ENCODE data around the gene KLHL20. TPM values are rescaled to one million over a fixed set of nuclear protein-coding genes. Genes with fewer than 3 reads are reported as not detected.
"Not testable (repeated sequence)": the region's sequence is repeated elsewhere in the genome, so short reads cannot be mapped to it uniquely, and the experiment has no call there.

KLHL20 gene, protein sequence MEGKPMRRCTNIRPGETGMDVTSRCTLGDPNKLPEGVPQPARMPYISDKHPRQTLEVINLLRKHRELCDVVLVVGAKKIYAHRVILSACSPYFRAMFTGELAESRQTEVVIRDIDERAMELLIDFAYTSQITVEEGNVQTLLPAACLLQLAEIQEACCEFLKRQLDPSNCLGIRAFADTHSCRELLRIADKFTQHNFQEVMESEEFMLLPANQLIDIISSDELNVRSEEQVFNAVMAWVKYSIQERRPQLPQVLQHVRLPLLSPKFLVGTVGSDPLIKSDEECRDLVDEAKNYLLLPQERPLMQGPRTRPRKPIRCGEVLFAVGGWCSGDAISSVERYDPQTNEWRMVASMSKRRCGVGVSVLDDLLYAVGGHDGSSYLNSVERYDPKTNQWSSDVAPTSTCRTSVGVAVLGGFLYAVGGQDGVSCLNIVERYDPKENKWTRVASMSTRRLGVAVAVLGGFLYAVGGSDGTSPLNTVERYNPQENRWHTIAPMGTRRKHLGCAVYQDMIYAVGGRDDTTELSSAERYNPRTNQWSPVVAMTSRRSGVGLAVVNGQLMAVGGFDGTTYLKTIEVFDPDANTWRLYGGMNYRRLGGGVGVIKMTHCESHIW
- total RNA-seq (10 to 100 TPM; 17.5 to 22.0 (median 21.6) TPM), polyA plus RNA-seq (7.3 TPM)
- long read RNA-seq, donor 1, transcript KLHL20-201 (12 exons, 3,421 nt): major isoform, 27 of 45 reads
- long read RNA-seq, donor 1, partial matches to known transcripts: 2 of 45 reads
- long read RNA-seq, donor 1, other reads (novel, unspliced or antisense): 16 of 45 reads
- long read RNA-seq, donor 2, transcript KLHL20-201 (12 exons, 3,421 nt): major isoform, 10 of 20 reads
- long read RNA-seq, donor 2, partial matches to known transcripts: 0 of 20 reads
- long read RNA-seq, donor 2, other reads (novel, unspliced or antisense): 10 of 20 reads
- long read RNA-seq, donor 3, transcript KLHL20-201 (12 exons, 3,421 nt): major isoform, 47 of 74 reads
- long read RNA-seq, donor 3, partial matches to known transcripts: 8 of 74 reads
- long read RNA-seq, donor 3, other reads (novel, unspliced or antisense): 19 of 74 reads
- long read RNA-seq, donor 4, transcript KLHL20-201 (12 exons, 3,421 nt): major isoform, 15 of 21 reads
- long read RNA-seq, donor 4, partial matches to known transcripts: 1 of 21 reads
- long read RNA-seq, donor 4, other reads (novel, unspliced or antisense): 5 of 21 reads

DNA sequence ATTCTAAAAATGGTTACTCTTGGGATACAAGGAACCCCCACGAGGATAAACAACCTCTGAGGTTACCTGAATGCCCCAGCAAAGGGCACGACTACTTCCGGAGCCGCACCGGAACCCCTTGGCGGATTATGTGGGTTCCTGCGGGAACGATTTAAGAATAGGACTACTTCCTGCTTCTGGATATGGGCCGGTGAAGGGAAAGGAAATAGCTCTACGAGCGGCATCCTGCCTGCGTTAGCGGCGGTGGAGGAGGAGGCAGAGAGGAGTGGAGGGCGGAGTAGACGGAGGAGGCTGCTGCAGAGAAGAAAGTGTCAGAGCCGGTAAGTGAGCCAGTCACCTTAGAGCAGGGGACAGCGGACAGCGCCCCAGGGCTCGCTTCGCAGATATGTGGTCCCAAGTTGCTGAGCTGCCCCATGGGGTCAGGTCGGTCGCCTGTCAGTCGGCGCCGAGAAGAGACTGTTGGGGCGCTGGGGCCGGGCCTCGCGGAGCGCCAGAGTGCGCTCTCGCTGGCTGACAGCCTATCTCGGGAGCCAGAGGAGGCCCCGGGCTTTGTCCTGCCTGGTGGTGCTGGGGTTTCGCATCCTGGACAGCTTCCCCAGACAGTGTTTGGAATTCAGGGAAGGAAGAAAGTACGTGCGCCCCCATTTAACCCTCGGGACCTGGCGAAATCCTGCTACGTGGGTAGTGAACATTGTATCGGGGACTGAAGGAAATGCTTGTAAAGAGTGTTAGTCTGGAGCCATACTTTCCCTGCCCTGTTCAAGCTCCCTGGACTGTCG lies at the start of gene KLHL20:
KLHL20 (plus strand) TSS at position 223 of the 779 bp plus-strand sequence. CDS start 1,063 bp downstream, outside the sequence.
- under 1% methylated on average over 43 of the region's 43 CpGs for WGBS
- Histone ChIP-seq H3K27me3 (ENCODE audit: control insufficient read depth, insufficient read depth) (no peaks in the 10 kb centered on the region), H3K27ac (ENCODE audit: low read length) (peak within 1 kb of the TSS; percentile 80), H3K4me1 (ENCODE audit: control insufficient read depth, insufficient read depth, low read length) (peaks cover 2% of the 10 kb centered on the region), H3K4me3 (ENCODE audit: low read length) (peak within 1 kb of the TSS; percentile 86), H3K9me3 (ENCODE audit: control insufficient read depth, low read length) (no peaks in the 10 kb centered on the region)
- DNase-seq: peak; percentile 78 to 90 (median 89)
- intact Hi-C loops (cut with DNase I): loop anchor here in 2 of 4 donors (10.0 kb wide), 2 partner anchors 240 to 290 kb away; partner anchors contain the start of gene PRDX6 (in 1 of the 2)
- peak; percentile 98 to 99 for ATAC-seq

GRCh38 chr1:173666646-173667045 lies 48.1 kb upstream of the KLHL20 start:
- 94% methylated on average over 3 of the region's 3 CpGs for WGBS
- H3K4me1 ChIP-seq (ENCODE audit: control insufficient read depth, insufficient read depth, low read length): no peaks in the 10 kb centered on the region
- no peaks in the 10 kb centered on the region for H3K9me3 ChIP-seq (ENCODE audit: control insufficient read depth, low read length)
- ATAC-seq (no peak), DNase-seq (no peak)
- H3K27ac ChIP-seq (ENCODE audit: low read length): no peak overlapping the region
- no peak overlapping the region for H3K4me3 ChIP-seq (ENCODE audit: low read length)
- intact Hi-C loops (cut with DNase I): no loop called here
- no peaks in the 10 kb centered on the region for H3K27me3 ChIP-seq (ENCODE audit: control insufficient read depth, insufficient read depth)

- Histone ChIP-seq H3K27me3 (ENCODE audit: control insufficient read depth, insufficient read depth) (no peaks in the 10 kb centered on the region), H3K9me3 (ENCODE audit: control insufficient read depth, low read length) (no peaks in the 10 kb centered on the region), H3K27ac (ENCODE audit: low read length) (no peak within 1 kb of the TSS), H3K4me1 (ENCODE audit: control insufficient read depth, insufficient read depth, low read length) (no peaks in the 10 kb centered on the region), H3K4me3 (ENCODE audit: low read length) (peak within 1 kb of the TSS; percentile 38)
- intact Hi-C loops (cut with DNase I): no loop called here
- DNase-seq: peak; percentile 77 to 87 (median 86)
- WGBS: 2% methylated on average over 33 of the region's 33 CpGs
- peak; percentile 89 to 96 for ATAC-seq
These were observed 45.3 kb upstream of the KLHL20 start, which contains the start of gene ANKRD45 for GRCh38 chr1:173669491-173669941. TSS of gene ANKRD45 (minus strand) at chr1:173669851. CDS start at chr1:173659418, 10,433 bp downstream.

DNA sequence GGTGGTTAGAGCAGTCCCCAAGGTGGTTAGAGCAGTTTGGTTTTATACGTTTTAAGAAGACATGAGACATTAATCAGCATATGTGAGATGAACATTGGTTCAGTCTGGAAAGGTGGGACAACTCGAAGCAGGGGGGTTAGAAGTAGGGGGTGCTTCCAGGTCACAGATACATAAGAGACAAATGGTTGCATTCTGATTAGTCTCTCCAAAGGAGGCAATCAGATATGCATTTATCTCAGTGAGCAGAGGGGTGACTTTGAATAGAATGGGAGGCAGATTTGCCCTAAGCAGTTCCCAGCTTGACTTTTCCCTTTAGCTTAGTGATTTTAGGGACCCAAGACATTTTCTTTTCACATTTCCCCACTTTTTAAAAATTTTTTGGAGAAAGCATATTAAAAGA lies 40.3 kb upstream of the KLHL20 start:
- ATAC-seq; H3K4me1 ChIP-seq (ENCODE audit: control insufficient read depth, insufficient read depth, low read length); H3K27me3 ChIP-seq (ENCODE audit: control insufficient read depth, insufficient read depth); intact Hi-C loops (cut with DNase I); H3K4me3 ChIP-seq (ENCODE audit: low read length); DNase-seq; H3K27ac ChIP-seq (ENCODE audit: low read length); H3K9me3 ChIP-seq (ENCODE audit: control insufficient read depth, low read length): not testable (repeated sequence)
- WGBS: 82% methylated on average over 2 of the region's 2 CpGs

DNA sequence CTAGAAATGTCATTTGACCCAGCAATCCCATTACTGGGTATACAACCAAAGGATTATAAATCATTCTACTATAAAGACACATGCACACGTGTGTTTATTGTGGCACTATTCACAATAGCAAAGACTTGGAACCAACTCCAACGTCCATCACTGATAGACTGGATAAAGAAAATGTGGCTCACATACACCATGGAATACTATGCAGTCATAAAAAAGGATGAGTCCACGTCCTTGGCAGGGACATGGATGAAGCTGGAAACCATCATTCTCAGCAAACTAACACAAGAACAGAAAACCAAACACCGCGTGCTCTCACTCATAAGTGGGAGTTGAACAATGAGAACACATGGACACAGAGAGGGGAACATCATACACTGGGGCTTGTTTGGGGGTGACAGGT lies 34.6 kb upstream of the KLHL20 start:
- 90% methylated on average over 5 of the region's 5 CpGs for WGBS
- not testable (repeated sequence) for ATAC-seq

GRCh38 chr1:173682184-173682583 lies 32.6 kb upstream of the KLHL20 start:
- no peak for DNase-seq
- Histone ChIP-seq H3K9me3 (ENCODE audit: control insufficient read depth, low read length) (no peaks in the 10 kb centered on the region), H3K27ac (ENCODE audit: low read length) (no peak overlapping the region), H3K4me3 (ENCODE audit: low read length) (no peak overlapping the region), H3K27me3 (ENCODE audit: control insufficient read depth, insufficient read depth) (no peaks in the 10 kb centered on the region), H3K4me1 (ENCODE audit: control insufficient read depth, insufficient read depth, low read length) (no peaks in the 10 kb centered on the region)
- intact Hi-C loops (cut with DNase I): no loop called here
- no peak for ATAC-seq

More for the DNA sequence above, 34.6 kb upstream of the KLHL20 start:
- H3K4me1 ChIP-seq (ENCODE audit: control insufficient read depth, insufficient read depth, low read length); intact Hi-C loops (cut with DNase I); H3K9me3 ChIP-seq (ENCODE audit: control insufficient read depth, low read length); DNase-seq; H3K27ac ChIP-seq (ENCODE audit: low read length); H3K4me3 ChIP-seq (ENCODE audit: low read length); H3K27me3 ChIP-seq (ENCODE audit: control insufficient read depth, insufficient read depth): not testable (repeated sequence)

- intact Hi-C loops (cut with DNase I); H3K27ac ChIP-seq (ENCODE audit: low read length); H3K9me3 ChIP-seq (ENCODE audit: control insufficient read depth, low read length); H3K4me1 ChIP-seq (ENCODE audit: control insufficient read depth, insufficient read depth, low read length); ATAC-seq; H3K4me3 ChIP-seq (ENCODE audit: low read length); H3K27me3 ChIP-seq (ENCODE audit: control insufficient read depth, insufficient read depth); DNase-seq: not testable (repeated sequence)
- WGBS: 84% methylated on average over 4 of the region's 4 CpGs
These were observed 30.9 kb upstream of the KLHL20 start for GRCh38 chr1:173683838-173684237.

DNA sequence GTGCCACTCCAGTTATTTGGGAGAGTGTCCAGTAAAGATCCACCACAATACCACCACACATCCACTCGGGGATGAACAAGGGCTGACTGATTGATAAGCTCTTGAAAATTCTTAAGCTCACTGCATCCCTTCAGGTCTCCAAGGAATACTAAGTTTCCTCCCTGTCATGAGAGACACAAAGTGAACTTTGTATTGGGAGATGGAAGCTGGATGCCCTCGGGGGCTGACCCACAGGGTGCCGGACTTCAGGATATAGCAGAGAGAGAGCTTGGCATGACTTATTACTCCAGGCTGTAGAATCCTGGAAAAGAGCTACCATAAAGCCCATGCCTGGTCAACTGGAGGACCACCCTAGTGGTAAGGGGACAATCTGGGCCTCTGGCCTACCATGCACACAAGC lies 29.7 kb upstream of the KLHL20 start:
- 75% methylated on average over 3 of the region's 3 CpGs for WGBS
- H3K4me3 ChIP-seq (ENCODE audit: low read length); H3K27ac ChIP-seq (ENCODE audit: low read length): not testable (repeated sequence)

DNA sequence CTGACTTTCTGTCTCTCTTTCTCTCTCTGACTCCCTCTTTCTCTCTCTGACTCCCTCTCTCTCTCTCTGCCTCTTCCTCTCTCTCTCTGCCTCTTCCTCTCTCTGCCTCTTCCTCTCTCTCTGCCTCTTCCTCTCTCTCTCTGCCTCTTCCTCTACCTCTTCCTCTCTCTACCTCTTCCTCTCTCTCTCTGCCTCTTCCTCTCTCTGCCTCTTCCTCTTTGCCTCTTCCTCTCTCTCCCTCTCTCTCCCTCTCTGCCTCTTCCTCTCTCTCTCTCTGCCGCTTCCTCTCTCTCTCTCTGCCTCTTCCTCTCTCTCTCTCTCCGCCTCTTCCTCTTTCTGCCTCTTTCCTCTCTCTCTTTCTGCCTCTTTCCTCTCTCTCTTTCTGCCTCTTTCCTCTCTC lies 26.5 kb upstream of the KLHL20 start:
- 82% methylated on average over 2 of the region's 2 CpGs for WGBS
- Histone ChIP-seq H3K4me1 (ENCODE audit: control insufficient read depth, insufficient read depth, low read length) (no peaks in the 10 kb centered on the region), H3K4me3 (ENCODE audit: low read length) (no peak overlapping the region), H3K27ac (ENCODE audit: low read length) (no peak overlapping the region), H3K27me3 (ENCODE audit: control insufficient read depth, insufficient read depth) (no peaks in the 10 kb centered on the region), H3K9me3 (ENCODE audit: control insufficient read depth, low read length) (no peaks in the 10 kb centered on the region)
- intact Hi-C loops (cut with DNase I): no loop called here
- ATAC-seq (no peak), DNase-seq (no peak)

More for the DNA sequence above, 29.7 kb upstream of the KLHL20 start:
- DNase-seq; ATAC-seq; H3K9me3 ChIP-seq (ENCODE audit: control insufficient read depth, low read length); H3K4me1 ChIP-seq (ENCODE audit: control insufficient read depth, insufficient read depth, low read length); H3K27me3 ChIP-seq (ENCODE audit: control insufficient read depth, insufficient read depth); intact Hi-C loops (cut with DNase I): not testable (repeated sequence)

DNA sequence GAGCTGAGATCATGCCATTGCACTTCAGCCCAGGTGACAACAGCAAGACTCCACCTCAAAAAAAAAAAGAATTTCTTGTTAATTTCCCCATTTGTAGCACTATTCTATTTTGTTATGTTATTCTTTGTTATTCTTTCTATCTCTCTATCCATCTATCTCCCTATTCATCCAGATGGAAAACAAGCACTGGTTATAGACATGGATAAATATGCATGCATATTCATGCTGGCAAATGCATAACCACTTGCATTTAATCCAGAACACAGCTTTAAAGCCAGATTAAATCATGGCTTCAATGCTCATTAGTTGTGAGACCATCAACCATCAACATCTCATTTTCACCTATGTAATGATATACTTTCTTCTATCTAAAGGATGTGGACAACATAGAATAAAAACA lies 21.5 kb upstream of the KLHL20 start:
- no peaks in the 10 kb centered on the region for H3K4me1 ChIP-seq (ENCODE audit: control insufficient read depth, insufficient read depth, low read length)
- H3K27ac ChIP-seq (ENCODE audit: low read length): no peak overlapping the region
- H3K9me3 ChIP-seq (ENCODE audit: control insufficient read depth, low read length): no peaks in the 10 kb centered on the region
- DNase-seq: no peak
- H3K27me3 ChIP-seq (ENCODE audit: control insufficient read depth, insufficient read depth): no peaks in the 10 kb centered on the region
- H3K4me3 ChIP-seq (ENCODE audit: low read length): no peak overlapping the region
- intact Hi-C loops (cut with DNase I): no loop called here
- no peak for ATAC-seq
